Fibroblast of lung (primary cell): Measurements from ENCODE around the gene YWHAG.

Experiments
- EZH2 ChIP-seq: IDR thresholded peaks from 2 replicates; pipeline ENCODE4 v1.5.1; 2012; ENCODE audit warnings: low read length, control low read depth, mild to moderate bottlenecking; ENCODE audit errors: missing control alignments
- TF ChIP-seq, protein P1 (sequence below), 2 donors: IDR thresholded peaks in 1 of 2; conservative IDR thresholded peaks in 1 of 2; 1 replicate in 1 of 2; 2 replicates in 1 of 2; pipeline ENCODE4 v1.5.1; 2011 to 2012; ENCODE audit warnings: low read length in 2 of 2, control low read depth in 1 of 2, inconsistent platforms in 1 of 2, low read depth in 1 of 2, mild to moderate bottlenecking in 1 of 2

DNA sequence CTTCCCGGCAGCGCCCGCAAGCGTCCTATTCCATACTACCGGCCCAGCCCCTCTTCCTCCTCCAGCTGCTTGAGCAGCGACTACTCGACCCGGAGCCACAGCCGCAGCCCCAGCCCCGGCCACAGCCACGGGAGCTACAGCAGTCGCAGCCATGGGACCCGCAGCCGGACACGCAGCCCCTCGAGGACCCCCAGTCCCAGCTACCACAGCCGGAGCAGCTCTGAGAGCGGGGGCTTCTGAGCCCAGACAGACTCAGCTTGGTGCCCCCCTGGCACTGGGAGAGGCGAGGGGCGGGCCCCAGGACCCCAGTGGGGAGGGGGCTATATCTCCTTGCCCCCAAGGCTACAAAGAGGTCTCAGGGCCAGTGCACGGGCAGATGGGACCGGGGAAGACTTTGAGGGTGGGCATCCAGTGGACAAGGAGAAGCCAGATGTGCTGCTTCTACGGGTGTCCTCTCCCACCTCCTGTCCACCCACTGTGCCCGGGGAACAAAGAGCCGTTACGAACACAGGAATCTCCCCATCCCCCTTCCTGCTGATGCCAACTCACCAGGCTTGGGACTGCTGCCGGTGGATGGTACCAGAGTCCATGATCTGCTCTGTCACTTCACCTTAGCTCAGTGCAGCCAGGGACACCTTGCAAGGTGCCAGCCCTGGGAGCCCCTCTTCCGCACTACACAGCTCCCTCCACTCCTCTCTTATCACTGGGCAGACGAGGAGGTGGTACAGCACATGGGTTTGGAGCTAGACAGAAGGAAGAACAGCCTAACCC, 73.0 kb downstream of the YWHAG start:
- TF ChIP-seq, protein P1, sequence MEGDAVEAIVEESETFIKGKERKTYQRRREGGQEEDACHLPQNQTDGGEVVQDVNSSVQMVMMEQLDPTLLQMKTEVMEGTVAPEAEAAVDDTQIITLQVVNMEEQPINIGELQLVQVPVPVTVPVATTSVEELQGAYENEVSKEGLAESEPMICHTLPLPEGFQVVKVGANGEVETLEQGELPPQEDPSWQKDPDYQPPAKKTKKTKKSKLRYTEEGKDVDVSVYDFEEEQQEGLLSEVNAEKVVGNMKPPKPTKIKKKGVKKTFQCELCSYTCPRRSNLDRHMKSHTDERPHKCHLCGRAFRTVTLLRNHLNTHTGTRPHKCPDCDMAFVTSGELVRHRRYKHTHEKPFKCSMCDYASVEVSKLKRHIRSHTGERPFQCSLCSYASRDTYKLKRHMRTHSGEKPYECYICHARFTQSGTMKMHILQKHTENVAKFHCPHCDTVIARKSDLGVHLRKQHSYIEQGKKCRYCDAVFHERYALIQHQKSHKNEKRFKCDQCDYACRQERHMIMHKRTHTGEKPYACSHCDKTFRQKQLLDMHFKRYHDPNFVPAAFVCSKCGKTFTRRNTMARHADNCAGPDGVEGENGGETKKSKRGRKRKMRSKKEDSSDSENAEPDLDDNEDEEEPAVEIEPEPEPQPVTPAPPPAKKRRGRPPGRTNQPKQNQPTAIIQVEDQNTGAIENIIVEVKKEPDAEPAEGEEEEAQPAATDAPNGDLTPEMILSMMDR (conservative IDR thresholded peaks at IDR 0.05 in 1 of 2, IDR thresholded peaks at IDR 0.05 in 1 of 2; ENCODE audit: low read depth in 1 of 2, low read length in 2 of 2), result no peak
- TF ChIP-seq EZH2, result no peak
